BJ (cell line): ENCODE results near the gene CA12. TPM values are rescaled to one million over a fixed set of nuclear protein-coding genes. Genes with fewer than 3 reads are reported as not detected.

Experiments
- CTCF ChIA-PET: fragments of 350-600 bp; formaldehyde crosslinking; extraction: SDS; loops from one replicate; lab custom pipeline; 2021; ENCODE audit warnings: antibody characterized with exemption, inconsistent platforms; lab: Yijun Ruan, JAX
- POLR2A ChIA-PET: fragments of 300-600 bp; sonication (Branson Sonifier 250); formaldehyde crosslinking; extraction: SDS; loops from one replicate; lab custom pipeline; 2021; ENCODE audit warnings: antibody characterized with exemption; lab: Charles Lee
- DNase-seq: peaks from one replicate; pipeline ENCODE4 v3.0.0-alpha.2; 2011; ENCODE audit warnings: low read depth
- H3K27me3 ChIP-seq: 2 replicates; pipeline ENCODE4 v1.6.0; 2011; ENCODE audit warnings: low read length; ENCODE audit not compliant: control insufficient read depth, insufficient read depth
- H3K36me3 ChIP-seq: 2 replicates; pipeline ENCODE4 v1.5.1; 2011; ENCODE audit warnings: low read length; ENCODE audit not compliant: control insufficient read depth, insufficient read depth
- H3K4me3 ChIP-seq: 2 replicates; pipeline ENCODE4 v1.5.1; 2011; ENCODE audit warnings: low read depth, mild to moderate bottlenecking, control low read depth, low read length
- CTCF ChIP-seq: IDR thresholded peaks from 2 replicates; pipeline ENCODE4 v1.5.1; 2011; ENCODE audit warnings: low read depth, mild to moderate bottlenecking, control low read depth, inconsistent platforms, low read length, moderate library complexity; ENCODE audit not compliant: insufficient read depth
- polyA plus RNA-seq: library from polyadenylated mRNA; depleted of rRNA; stranded (reverse); fragments of >200 nt; gene quantifications from 2 replicates; pipeline ENCODE4 v1.2.3, GENCODE V29; 2011

The CA12 gene
- polyA plus RNA-seq, 1 experiment: 16.9 TPM

- POLR2A ChIA-PET: no interaction called here
- H3K27me3 ChIP-seq: no peaks in the 10 kb centered on the region
- CTCF ChIA-PET: no interaction called here
- TF ChIP-seq CTCF: no peak
- H3K36me3 ChIP-seq: peaks cover 3% of the 10 kb centered on the region
- DNase-seq: no peak
- H3K4me3 ChIP-seq: no peak overlapping the region
These were observed 97.3 kb downstream of the CA12 start for GRCh38 chr15:63284335-63284734.

GRCh38 chr15:63283126-63283525, 98.5 kb downstream of the CA12 start:
- ChIA-PET POLR2A (no interaction called here), CTCF (no interaction called here)
- no peaks in the 10 kb centered on the region for H3K27me3 ChIP-seq
- H3K36me3 ChIP-seq: peaks cover 3% of the 10 kb centered on the region
- no peak for TF ChIP-seq CTCF
- no peak for DNase-seq
- no peak overlapping the region for H3K4me3 ChIP-seq

- DNase-seq: no peak
- TF ChIP-seq CTCF: no peak
- H3K27me3 ChIP-seq: no peaks in the 10 kb centered on the region
- ChIA-PET CTCF (interaction anchor here (0.6 to 1.7 kb wide), 6 partner anchors 10 to 403 kb away, joined by 3 to 7 read pairs (median 3); no protein-coding TSS in a partner anchor), POLR2A (interaction anchor here (0.6 kb wide), 3 partner anchors 14 to 93 kb away, joined by 4 to 10 read pairs (median 9); no protein-coding TSS in a partner anchor)
- H3K36me3 ChIP-seq: no peaks in the 10 kb centered on the region
- H3K4me3 ChIP-seq: peak overlapping the region; percentile 92
These were observed 103.7 kb downstream of the CA12 start for GRCh38 chr15:63277893-63278456.

- TF ChIP-seq CTCF: no peak
- ChIA-PET CTCF (interaction anchor here (0.6 to 1.7 kb wide), 6 partner anchors 10 to 401 kb away, joined by 3 to 7 read pairs (median 3); no protein-coding TSS in a partner anchor), POLR2A (interaction anchor here (0.6 to 0.7 kb wide), 3 partner anchors 14 to 100 kb away, joined by 3 to 8 read pairs (median 4); no protein-coding TSS in a partner anchor)
- no peaks in the 10 kb centered on the region for H3K36me3 ChIP-seq
- peak; percentile 13 for DNase-seq
- peak within 1 kb of the TSS; percentile 92 for H3K4me3 ChIP-seq
- no peaks in the 10 kb centered on the region for H3K27me3 ChIP-seq
These were observed 104.4 kb downstream of the CA12 start, which contains the start of gene APH1B for GRCh38 chr15:63277038-63277892. Gene APH1B (plus strand): TSS chr15:63277605. CDS start chr15:63277624, 19 bp downstream.
